IMR-90 (cell line): ENCODE data around the gene ALDH7A1. TPM values are rescaled to one million over a fixed set of nuclear protein-coding genes. Genes with fewer than 3 reads are reported as not detected.

Source experiments
- ATAC-seq: fragments of 200-7000 bp; cut with Tn5 transposase; 2 replicates; pipeline ENCODE4 v1.9.1; 2020; ENCODE audit warnings: low read depth, mild to moderate bottlenecking, moderate library complexity
- BruUV-seq: library from RNA; stranded (reverse); fragments of 400-500 nt; replicated peaks from 2 replicates; lab custom pipeline; 2021; lab: Mats Ljungman, UMichigan
- CTCF ChIA-PET: fragments of 300-600 bp; formaldehyde crosslinking; extraction: SDS; loops from one replicate; lab custom pipeline; 2021; ENCODE audit warnings: antibody characterized with exemption; lab: Yijun Ruan, JAX
- POLR2A ChIA-PET: fragments of 300-600 bp; sonication (Branson Sonifier 250); formaldehyde crosslinking; loops from one replicate; lab custom pipeline; 2022; ENCODE audit warnings: antibody characterized with exemption; ENCODE audit not compliant: unreplicated experiment; lab: Charles Lee
- DNase-seq: peaks from one replicate; pipeline ENCODE4 v3.0.0; 2013
- H2AFZ ChIP-seq: replicated peaks from 2 replicates; pipeline ENCODE3; 2013; ENCODE audit warnings: low read length, mild to moderate bottlenecking; ENCODE audit not compliant: poor library complexity
- H2AK5ac ChIP-seq: 2 replicates; pipeline ENCODE4 v1.6.1; 2013; ENCODE audit warnings: low read depth, low read length, inconsistent platforms
- H2AK9ac ChIP-seq: replicated peaks from 2 replicates; pipeline ENCODE3; 2013; ENCODE audit warnings: mild to moderate bottlenecking, low read depth, low read length, moderate library complexity; ENCODE audit not compliant: poor library complexity
- H2BK120ac ChIP-seq: 2 replicates; pipeline ENCODE4 v1.6.1; 2013; ENCODE audit warnings: low read depth, low read length, inconsistent platforms
- H2BK15ac ChIP-seq: 3 replicates; pipeline ENCODE4 v1.6.1; 2013; ENCODE audit warnings: low read depth, low read length, inconsistent platforms
- H2BK20ac ChIP-seq: 2 replicates; pipeline ENCODE4 v1.6.1; 2013; ENCODE audit warnings: low read depth, mild to moderate bottlenecking, inconsistent platforms, low read length, moderate library complexity
- H2BK5ac ChIP-seq: 2 replicates; pipeline ENCODE4 v1.6.1; 2013; ENCODE audit warnings: mild to moderate bottlenecking, low read depth, low read length, inconsistent platforms; ENCODE audit not compliant: poor library complexity, severe bottlenecking
- H3K14ac ChIP-seq: replicated peaks from 2 replicates; pipeline ENCODE4 v1.6.1; 2013; ENCODE audit warnings: low read depth, low read length, inconsistent platforms
- H3K18ac ChIP-seq: 2 replicates; pipeline ENCODE4 v1.6.1; 2013; ENCODE audit warnings: low read depth, low read length, control low read depth
- H3K23ac ChIP-seq: 2 replicates; pipeline ENCODE4 v1.6.1; 2013; ENCODE audit warnings: low read depth, low read length, inconsistent platforms
- H3K27ac ChIP-seq: 2 replicates; pipeline ENCODE4 v1.5.1; 2013; ENCODE audit warnings: mild to moderate bottlenecking, control low read depth, low read length; ENCODE audit not compliant: insufficient read depth
- H3K27me3 ChIP-seq: 2 replicates; pipeline ENCODE4 v1.6.1; 2013; ENCODE audit warnings: low read length; ENCODE audit not compliant: control insufficient read depth, insufficient read depth
- H3K36me3 ChIP-seq: 2 replicates; pipeline ENCODE4 v1.6.1; 2013; ENCODE audit warnings: low read length, mixed read lengths; ENCODE audit not compliant: control insufficient read depth, insufficient read depth
- H3K4ac ChIP-seq: 2 replicates; pipeline ENCODE4 v1.6.1; 2013; ENCODE audit warnings: low read depth, low read length, inconsistent platforms
- H3K4me1 ChIP-seq: 2 replicates; pipeline ENCODE4 v1.6.1; 2013; ENCODE audit warnings: low read length, mixed read lengths; ENCODE audit not compliant: control insufficient read depth, insufficient read depth
- H3K4me2 ChIP-seq: 2 replicates; pipeline ENCODE4 v1.6.1; 2013; ENCODE audit warnings: low read depth, mild to moderate bottlenecking, control low read depth, low read length, moderate library complexity
- H3K4me3 ChIP-seq: 2 replicates; pipeline ENCODE4 v1.5.1; 2013; ENCODE audit warnings: low read depth, mild to moderate bottlenecking, control low read depth, low read length, moderate library complexity; ENCODE audit not compliant: insufficient read depth
- H3K56ac ChIP-seq: 2 replicates; pipeline ENCODE4 v1.6.1; 2013; ENCODE audit warnings: low read length, inconsistent platforms; ENCODE audit not compliant: insufficient read depth; ENCODE audit errors: extremely low read depth
- H3K79me1 ChIP-seq, 2 experiments: 2 replicates each; pipeline ENCODE4 v1.6.1; 2013; ENCODE audit warnings: low read length in 2 of 2, inconsistent platforms in 1 of 2, low read depth in 1 of 2
- H3K9ac ChIP-seq: 2 replicates; pipeline ENCODE4 v1.6.1; 2013; ENCODE audit warnings: low read depth, low read length, control low read depth
- H3K9me1 ChIP-seq: 2 replicates; pipeline ENCODE4 v1.6.1; 2013; ENCODE audit warnings: low read length, inconsistent platforms; ENCODE audit not compliant: insufficient read depth
- H3K9me3 ChIP-seq: 2 replicates; pipeline ENCODE4 v1.6.1; 2013; ENCODE audit warnings: low read length; ENCODE audit not compliant: control insufficient read depth, insufficient read depth
- H4K20me1 ChIP-seq: 2 replicates; pipeline ENCODE4 v1.6.1; 2013; ENCODE audit warnings: low read length, inconsistent platforms; ENCODE audit not compliant: insufficient read depth
- H4K5ac ChIP-seq: 2 replicates; pipeline ENCODE4 v1.6.1; 2013; ENCODE audit warnings: mild to moderate bottlenecking, low read depth, low read length, control low read depth
- H4K8ac ChIP-seq, 2 experiments: 2 replicates each; pipeline ENCODE4 v1.6.1; 2013; ENCODE audit warnings: low read depth in 2 of 2, low read length in 2 of 2, control low read depth in 1 of 2, inconsistent platforms in 1 of 2
- H4K91ac ChIP-seq: 2 replicates; pipeline ENCODE4 v1.6.1; 2013; ENCODE audit warnings: low read depth, low read length, inconsistent platforms; ENCODE audit not compliant: insufficient read depth
- BHLHE40 ChIP-seq: fragments of 150-350 bp; IDR thresholded peaks from 2 replicates; pipeline ENCODE4 v1.6.1; 2016; ENCODE audit warnings: mild to moderate bottlenecking, low read depth, low read length
- CHD1 ChIP-seq: IDR thresholded peaks from 2 replicates; pipeline ENCODE4 v1.6.1; 2012; ENCODE audit warnings: low read depth, low read length, improper control_type of control experiment
- ELK1 ChIP-seq: fragments of 150-350 bp; IDR thresholded peaks from 2 replicates; pipeline ENCODE4 v1.6.1; 2016; ENCODE audit warnings: low read depth, mild to moderate bottlenecking, low read length, moderate library complexity, borderline replicate concordance
- FOS ChIP-seq: fragments of 150-350 bp; IDR thresholded peaks from 2 replicates; pipeline ENCODE4 v1.6.1; 2016; ENCODE audit warnings: low read depth, low read length
- MXI1 ChIP-seq: IDR thresholded peaks from 2 replicates; pipeline ENCODE4 v1.6.1; 2012; ENCODE audit warnings: low read depth, mild to moderate bottlenecking, low read length, moderate library complexity, borderline replicate concordance
- NFE2L2 ChIP-seq: fragments of 150-350 bp; IDR thresholded peaks from 2 replicates; pipeline ENCODE4 v1.6.1; 2016; ENCODE audit warnings: low read depth, mild to moderate bottlenecking, low read length
- POLR2A ChIP-seq: IDR thresholded peaks from 2 replicates; pipeline ENCODE4 v1.6.1; 2012; ENCODE audit warnings: mild to moderate bottlenecking, low read depth, low read length
- RCOR1 ChIP-seq: IDR thresholded peaks from 2 replicates; pipeline ENCODE4 v1.6.1; 2012; ENCODE audit warnings: mild to moderate bottlenecking, low read length, improper control_type of control experiment; ENCODE audit not compliant: insufficient replicate concordance
- RFX5 ChIP-seq: IDR thresholded peaks from 2 replicates; pipeline ENCODE4 v1.8.0; 2012; ENCODE audit warnings: low read depth, mild to moderate bottlenecking, low read length, moderate library complexity
- SMC3 ChIP-seq: fragments of 150-350 bp; IDR thresholded peaks from 2 replicates; pipeline ENCODE4 v1.6.1; 2016; ENCODE audit warnings: low read depth, mild to moderate bottlenecking, antibody characterized with exemption, low read length, moderate library complexity
- USF2 ChIP-seq: fragments of 150-350 bp; IDR thresholded peaks from 2 replicates; pipeline ENCODE4 v1.6.1; 2017; ENCODE audit warnings: mild to moderate bottlenecking, antibody characterized with exemption, low read length, low read depth
- WGBS, 2 experiments: methylation state at CpG; one replicate each; pipeline versions ENCODE4 v1.1.5 to v1.1.7; 2013; ENCODE audit warnings: missing lambda C conversion rate in 2 of 2; ENCODE audit not compliant: insufficient read length in 1 of 2; ENCODE audit errors: extremely low coverage in 2 of 2; 5-methylcytosine and 5-hydroxymethylcytosine counted together
- dilution Hi-C: fragments of 300-500 bp; cut with HindIII; formaldehyde crosslinking; loops from one replicate; pipeline ENCODE4 v1.14.3; 2018; ENCODE audit warnings: low sequenced_read_pairs; ENCODE audit not compliant: unreplicated experiment
- in situ Hi-C: fragments of 300-500 bp; cut with MboI; formaldehyde crosslinking; loops from 3 replicates; pipeline ENCODE4 v1.14.3; 2019; ENCODE audit warnings: low sequenced_read_pairs, inconsistent platforms, mixed read lengths
- intact Hi-C: fragments of 100-400 bp; cut with micrococcal nuclease; formaldehyde crosslinking; loops from 2 replicates; pipeline ENCODE4 v1.10.0; 2022
- polyA plus RNA-seq, 3 experiments: library from polyadenylated mRNA; depleted of rRNA; stranded (reverse); fragments of >200 nt; gene quantifications; 2 replicates each; pipeline ENCODE4 v1.2.3, GENCODE V29; 2012; ENCODE audit warnings: low replicate concordance in 1 of 3
- total RNA-seq: library from RNA; depleted of rRNA; stranded (reverse); fragments of >200 nt; gene quantifications from 2 replicates; pipeline ENCODE4 v1.2.3, GENCODE V29; 2012
- TF ChIP-seq, protein P1 (sequence below): conservative IDR thresholded peaks from 2 replicates; pipeline ENCODE4 v1.5.1; 2012; ENCODE audit warnings: mild to moderate bottlenecking, low read depth, low read length, improper control_type of control experiment

The ALDH7A1 gene
- total and polyA plus RNA-seq, 2 of the 4 experiments (the other 2 are of a cell fraction) = 40.9 to 62.2 TPM

DNA sequence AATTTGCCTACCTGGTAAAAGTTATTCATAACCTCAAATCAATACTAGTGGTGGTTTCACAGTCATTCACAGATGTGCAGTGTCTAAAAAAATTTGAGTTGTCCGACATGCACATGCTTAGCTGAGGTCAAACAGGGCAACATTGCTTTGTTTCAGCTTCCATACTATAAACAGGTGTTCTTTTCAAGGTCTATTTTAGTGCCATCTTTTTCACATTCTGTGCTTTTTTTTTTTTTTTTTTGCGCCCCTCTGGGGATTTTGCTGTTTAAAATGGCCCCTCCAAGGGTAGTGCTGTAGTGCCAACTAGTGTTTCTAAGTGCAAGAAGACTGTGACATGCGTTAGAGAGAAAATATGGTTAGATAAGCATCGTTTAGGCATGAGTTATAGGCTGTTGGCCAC lies 20.3 kb upstream of the ALDH7A1 start:
- Histone ChIP-seq H2AK9ac (no peak overlapping the region), H2BK15ac (no peak overlapping the region), H4K5ac (no peak overlapping the region), H2AK5ac (no peak overlapping the region), H2BK120ac (no peak overlapping the region), H3K4ac (no peak overlapping the region), H3K23ac (no peak overlapping the region), H3K4me3 (no peak overlapping the region), H3K9me1 (no peaks in the 10 kb centered on the region; the same call in 1 of the 2 replicates), H3K4me2 (no peak overlapping the region), H4K91ac (no peak overlapping the region), H3K9ac (no peak overlapping the region), H3K56ac (no peak overlapping the region), H3K79me1 (peaks cover 18 to 36% of the 10 kb centered on the region in 2 experiments; a peak in 3 of 4 replicates), H3K36me3 (peaks cover 25% of the 10 kb centered on the region), H3K4me1 (no peaks in the 10 kb centered on the region), H4K20me1 (peaks cover 3% of the 10 kb centered on the region; the same call in 1 of the 2 replicates), H2AFZ (no peak overlapping the region), H3K18ac (no peak overlapping the region), H3K27ac (no peak overlapping the region), H3K27me3 (no peaks in the 10 kb centered on the region), H3K14ac (no peak overlapping the region), H2BK20ac (no peak overlapping the region), H2BK5ac (no peak overlapping the region), H3K9me3 (no peaks in the 10 kb centered on the region), H4K8ac (no peak overlapping the region)
- BruUV-seq = no TSS peak
- dilution Hi-C loops = no loop called here
- intact Hi-C loops = no loop called here
- in situ Hi-C loops = no loop called here
- ChIA-PET POLR2A (no interaction called here), CTCF (interaction anchor here (0.6 kb wide), 1 partner anchor 58 kb away, joined by 3 read pairs; no protein-coding TSS in a partner anchor)
- no peak for TF ChIP-seq USF2
- TF ChIP-seq, protein P1, sequence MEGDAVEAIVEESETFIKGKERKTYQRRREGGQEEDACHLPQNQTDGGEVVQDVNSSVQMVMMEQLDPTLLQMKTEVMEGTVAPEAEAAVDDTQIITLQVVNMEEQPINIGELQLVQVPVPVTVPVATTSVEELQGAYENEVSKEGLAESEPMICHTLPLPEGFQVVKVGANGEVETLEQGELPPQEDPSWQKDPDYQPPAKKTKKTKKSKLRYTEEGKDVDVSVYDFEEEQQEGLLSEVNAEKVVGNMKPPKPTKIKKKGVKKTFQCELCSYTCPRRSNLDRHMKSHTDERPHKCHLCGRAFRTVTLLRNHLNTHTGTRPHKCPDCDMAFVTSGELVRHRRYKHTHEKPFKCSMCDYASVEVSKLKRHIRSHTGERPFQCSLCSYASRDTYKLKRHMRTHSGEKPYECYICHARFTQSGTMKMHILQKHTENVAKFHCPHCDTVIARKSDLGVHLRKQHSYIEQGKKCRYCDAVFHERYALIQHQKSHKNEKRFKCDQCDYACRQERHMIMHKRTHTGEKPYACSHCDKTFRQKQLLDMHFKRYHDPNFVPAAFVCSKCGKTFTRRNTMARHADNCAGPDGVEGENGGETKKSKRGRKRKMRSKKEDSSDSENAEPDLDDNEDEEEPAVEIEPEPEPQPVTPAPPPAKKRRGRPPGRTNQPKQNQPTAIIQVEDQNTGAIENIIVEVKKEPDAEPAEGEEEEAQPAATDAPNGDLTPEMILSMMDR = no peak
- no peak for TF ChIP-seq RCOR1
- TF ChIP-seq MXI1 = no peak
- no peak for TF ChIP-seq CHD1
- no peak for TF ChIP-seq RFX5
- no peak for TF ChIP-seq SMC3
- no peak for TF ChIP-seq BHLHE40
- TF ChIP-seq FOS = no peak
- no peak for TF ChIP-seq POLR2A
- no peak for TF ChIP-seq NFE2L2
- TF ChIP-seq ELK1 = no peak
- ATAC-seq (no peak), DNase-seq (no peak)
- no CpG with 5 or more reads among the region's 4 CpGs for WGBS, 2 experiments
